ENCODE data around the gene PLAAT3. TPM values are rescaled to one million over a fixed set of nuclear protein-coding genes. Genes with fewer than 3 reads are reported as not detected.
"Not testable (repeated sequence)": the region's sequence is repeated elsewhere in the genome, so short reads cannot be mapped to it uniquely, and the experiment has no call there.

PLAAT3 gene
- total and polyA plus RNA-seq, 2 of the 8 experiments (the other 6 are each of a cell fraction or from before 2014, with no cell fraction given) = 109 to 190 TPM

DNA sequence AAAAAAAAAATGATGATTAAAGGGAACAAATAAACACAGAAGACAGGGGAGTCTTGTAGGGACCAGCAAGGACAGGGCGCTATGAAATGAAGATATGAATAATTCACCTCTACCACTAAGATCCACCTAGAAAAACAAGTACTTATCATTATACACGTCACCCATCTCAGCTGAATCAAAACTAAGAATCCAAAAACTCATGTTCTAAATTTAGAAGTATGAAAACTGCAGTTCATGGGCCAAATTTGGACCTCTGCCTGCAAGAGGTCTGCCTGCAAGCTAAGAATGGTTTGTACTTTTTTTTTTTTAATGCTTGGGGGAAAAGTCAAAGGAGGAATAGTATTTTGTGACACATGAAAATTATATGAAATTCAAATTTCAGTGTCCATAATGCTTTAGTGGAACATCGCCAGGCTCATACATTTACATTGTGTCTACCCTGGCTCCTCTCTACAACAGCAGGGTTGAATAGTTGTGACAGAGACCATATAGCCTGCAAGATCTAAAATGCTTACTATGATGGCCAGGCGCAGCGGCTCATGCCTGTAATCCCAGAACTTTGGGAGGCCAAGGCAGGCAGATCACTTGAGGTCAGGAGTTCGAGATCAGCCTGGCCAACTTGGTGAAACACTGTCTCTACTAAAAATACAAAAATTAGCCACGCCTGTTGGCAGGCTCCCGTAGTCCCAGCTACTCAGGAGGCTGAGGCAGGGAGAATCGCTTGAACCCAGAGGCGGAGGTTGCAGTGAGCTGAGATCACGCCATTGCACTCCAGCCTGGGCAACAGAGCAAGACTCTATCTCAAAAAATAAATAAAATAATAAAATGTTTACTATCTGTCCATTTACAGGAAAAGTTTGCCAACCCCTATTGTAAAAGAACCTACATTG, 11.7 kb downstream of the PLAAT3 start:
- FAIRE-seq = not testable (repeated sequence)
- CTCF ChIA-PET (ENCODE audit: partially characterized antibody) = interaction anchor here (1.2 to 2.6 kb wide), 4 partner anchors 8 to 94 kb away, joined by 3 to 12 read pairs (median 6); no protein-coding TSS in a partner anchor

More for the DNA sequence above, 11.7 kb downstream of the PLAAT3 start:
- H2AFZ ChIP-seq (ENCODE audit: low read length); H4K20me1 ChIP-seq (replicated peaks in 1 of 2; ENCODE audit: control insufficient read depth in 1 of 2, insufficient read depth in 2 of 2, low read length in 2 of 2); H4K5ac ChIP-seq (ENCODE audit: insufficient read length, low read depth, low read length); H2BK15ac ChIP-seq (ENCODE audit: low read length); H3K18ac ChIP-seq (ENCODE audit: extremely low read depth, low read length); H2BK120ac ChIP-seq (replicated peaks; ENCODE audit: low read depth, low read length); H3K56ac ChIP-seq (replicated peaks; ENCODE audit: insufficient read length, low read depth, low read length); H3K23me2 ChIP-seq (ENCODE audit: low read depth, low read length); DNase-seq (ENCODE audit: low read depth in 1 of 2, low spot score in 2 of 2); H3K36me3 ChIP-seq (ENCODE audit: control insufficient read depth in 2 of 4, insufficient read depth in 4 of 4, low read length in 3 of 4); H3K27ac ChIP-seq (ENCODE audit: low read depth, low read length); H3K4me1 ChIP-seq (replicated peaks in 1 of 4; ENCODE audit: control insufficient read depth in 3 of 4, insufficient read depth in 4 of 4, low read length in 3 of 4); H2AK5ac ChIP-seq (ENCODE audit: low read depth, low read length); H3K14ac ChIP-seq (ENCODE audit: insufficient read length); H3K27me3 ChIP-seq (replicated peaks in 1 of 4; ENCODE audit: control insufficient read depth in 3 of 4, extremely low read depth in 1 of 4, insufficient read depth in 3 of 4, low read length in 3 of 4); H2BK5ac ChIP-seq (ENCODE audit: low read depth, low read length); H4K91ac ChIP-seq (replicated peaks; ENCODE audit: insufficient read length, low read length); H4K8ac ChIP-seq (ENCODE audit: extremely low read depth, insufficient read depth, low read length); H3K9me3 ChIP-seq (ENCODE audit: insufficient read depth in 2 of 2, low read depth in 1 of 2, low read length in 1 of 2); POLR2A ChIA-PET (ENCODE audit: partially characterized antibody); H2BK20ac ChIP-seq (ENCODE audit: low read length); H2BK12ac ChIP-seq (ENCODE audit: low read depth, low read length); H3K23ac ChIP-seq (ENCODE audit: insufficient read length); H3K4me3 ChIP-seq (ENCODE audit: extremely low read depth in 1 of 4, insufficient read depth in 2 of 4, low read depth in 3 of 4, low read length in 4 of 4): not testable (repeated sequence)
- Histone ChIP-seq H3K79me2 (ENCODE audit: control insufficient read depth in 1 of 2, insufficient read depth in 2 of 2, low read length in 2 of 2) (peaks cover 2 to 73% of the 10 kb centered on the region in 2 experiments; a peak in 3 of 4 replicates), H3K4me2 (ENCODE audit: insufficient read depth in 1 of 2, low read depth in 2 of 2, low read length in 2 of 2) (peak overlapping the region in 1 of 2 experiments; percentile 31; a peak in 1 of 4 replicates), H3K9ac (replicated peaks in 1 of 4; ENCODE audit: extremely low read depth in 1 of 4, low read depth in 3 of 4, low read length in 3 of 4) (0 out of 7 replicates have a peak overlapping the region, but pooled peaks of 1 of the 4 experiments have one; percentile 18), H3K79me1 (ENCODE audit: low read depth, low read length) (peaks cover 11% of the 10 kb centered on the region), H3K4ac (replicated peaks; ENCODE audit: insufficient read length, low read depth, low read length) (peak overlapping the region; percentile 74)
- WGBS, 2 experiments (ENCODE audit: extremely low coverage in 1 of 2, insufficient coverage in 1 of 2, insufficient read length in 1 of 2, insufficient replicate concordance in 2 of 2, low coverage in 1 of 2, low lambda C conversion rate in 2 of 2, missing lambda C conversion rate in 1 of 2) = 93% methylated on average over 11 of the region's 11 CpGs; no CpG with 5 or more reads in 1 of the 2 experiments
